DMS 273 (cell line): ENCODE measurements around the gene MS4A18.
A peak's percentile ranks its signal among the peaks of the same experiment; 100 is the strongest.

Experiments used
- DNase-seq: peaks from one replicate; lab custom pipeline; 2025; ENCODE audit not compliant: unreplicated experiment; lab: John Stamatoyannopoulos, UW

The MS4A18 gene

GRCh38 chr11:60765355-60765754 is 40.8 kb downstream of the MS4A18 start:
- no peak for DNase-seq

GRCh38 chr11:60766547-60766946 is 42.0 kb downstream of the MS4A18 start:
- DNase-seq = no peak

- no peak for DNase-seq
Observed at GRCh38 chr11:60767388-60767811, 42.9 kb downstream of the MS4A18 start.

- DNase-seq = no peak
Observed at GRCh38 chr11:60768202-60768601, 43.7 kb downstream of the MS4A18 start.

GRCh38 chr11:60769273-60769672 is 44.8 kb downstream of the MS4A18 start:
- DNase-seq = no peak

- DNase-seq = no peak
Observed at GRCh38 chr11:60769811-60770210, 45.3 kb downstream of the MS4A18 start.

GRCh38 chr11:60771146-60771545 is 46.6 kb downstream of the MS4A18 start:
- DNase-seq = no peak

- DNase-seq = no peak
Observed at GRCh38 chr11:60771879-60772525, 47.5 kb downstream of the MS4A18 start.

GRCh38 chr11:60772666-60773065 is 48.1 kb downstream of the MS4A18 start:
- DNase-seq = no peak

GRCh38 chr11:60774726-60775125 is 50.2 kb downstream of the MS4A18 start:
- DNase-seq = no peak

- DNase-seq = peak; percentile 95
Observed at GRCh38 chr11:60775420-60775961, 51.0 kb downstream of the MS4A18 start.

GRCh38 chr11:60776167-60776566 is 51.6 kb downstream of the MS4A18 start:
- DNase-seq = no peak

- no peak for DNase-seq
Observed at GRCh38 chr11:60777106-60777505, 52.6 kb downstream of the MS4A18 start.

- no peak for DNase-seq
Observed at GRCh38 chr11:60777572-60777971, 53.1 kb downstream of the MS4A18 start.

GRCh38 chr11:60780065-60780464 is 55.5 kb downstream of the MS4A18 start:
- no peak for DNase-seq

- no peak for DNase-seq
Observed at GRCh38 chr11:60780774-60781173, 56.3 kb downstream of the MS4A18 start.

GRCh38 chr11:60781286-60781980 is 56.9 kb downstream of the MS4A18 start:
- no peak for DNase-seq

- no peak for DNase-seq
Observed at GRCh38 chr11:60781981-60782316, 57.4 kb downstream of the MS4A18 start.

- DNase-seq = no peak
Observed at GRCh38 chr11:60782393-60783140, 58.0 kb downstream of the MS4A18 start.

- no peak for DNase-seq
Observed at GRCh38 chr11:60783141-60783484, 58.6 kb downstream of the MS4A18 start.

- DNase-seq = no peak
Observed at GRCh38 chr11:60783911-60784310, 59.4 kb downstream of the MS4A18 start.

GRCh38 chr11:60785136-60785535 is 60.6 kb downstream of the MS4A18 start, which contains the start of gene MS4A10:
Gene MS4A10 (plus strand): TSS chr11:60785333. CDS start chr11:60790336, 5,003 bp downstream.
- no peak for DNase-seq
